Ishikawa (cell line): ENCODE measurements around the gene DAB2IP.

Experiments
- CEBPB ChIP-seq: IDR thresholded peaks from 2 replicates; pipeline ENCODE4 v1.6.1; 2012
- CREB1 ChIP-seq: IDR thresholded peaks from 2 replicates; pipeline ENCODE4 v1.6.1; 2012; ENCODE audit warnings: low read depth
- EGR1 ChIP-seq: IDR thresholded peaks from 2 replicates; pipeline ENCODE4 v1.6.1; 2012
- REST ChIP-seq: IDR thresholded peaks from 2 replicates; pipeline ENCODE4 v1.6.1; 2012; ENCODE audit warnings: low read depth, mild to moderate bottlenecking
- USF1 ChIP-seq: IDR thresholded peaks from 2 replicates; pipeline ENCODE4 v1.6.1; 2012

DNA sequence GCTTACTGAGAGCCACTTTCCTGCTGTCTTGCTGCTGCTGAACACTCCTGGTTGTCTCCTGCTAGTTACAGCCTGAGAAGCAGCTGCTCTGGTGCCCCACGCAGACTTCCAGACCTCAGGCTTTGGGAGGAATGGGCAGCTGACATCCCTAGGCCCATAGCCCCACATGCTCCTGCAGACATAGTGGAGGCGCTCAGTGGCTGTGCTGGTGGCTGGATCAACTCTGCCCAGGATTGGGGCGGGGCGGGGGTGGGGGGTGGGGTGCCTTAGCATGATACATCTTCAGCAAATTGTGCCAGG lies 93.9 kb downstream of the DAB2IP start:
- TF ChIP-seq REST = no peak
- no peak for TF ChIP-seq CEBPB
- TF ChIP-seq EGR1 = no peak
- no peak for TF ChIP-seq CREB1
- TF ChIP-seq USF1 = no peak
